Esophagus squamous epithelium (tissue), 5 donors: ENCODE results near the gene ABHD4. TPM values are rescaled to one million over a fixed set of nuclear protein-coding genes. Genes with fewer than 3 reads are reported as not detected.
A peak's percentile ranks its signal among the peaks of the same experiment; 100 is the strongest.
"Not testable (repeated sequence)": the region's sequence is repeated elsewhere in the genome, so short reads cannot be mapped to it uniquely, and the experiment has no call there.

Source experiments
- DNase-seq: peaks from one replicate; lab custom pipeline; 2025; lab: John Stamatoyannopoulos, UW
- H3K27ac ChIP-seq, 4 donors: fragments of 200-600 bp; sonication (generic); one replicate each; pipeline ENCODE4 v1.5.1; 2016 to 2019; ENCODE audit warnings: mild to moderate bottlenecking in 1 of 4
- H3K27me3 ChIP-seq, 4 donors: fragments of 200-600 bp; sonication (generic); 1 replicate in 3 of 4; 2 replicates in 1 of 4; pipeline versions ENCODE4 v1.5.1 to v1.6.0; 2017 to 2021; ENCODE audit warnings: antibody characterized with exemption in 1 of 4
- H3K36me3 ChIP-seq, 3 donors: fragments of 200-600 bp; sonication (generic); one replicate each; pipeline ENCODE4 v1.5.1; 2016 to 2019
- H3K4me1 ChIP-seq, 3 donors: fragments of 200-600 bp; sonication (generic); one replicate each; pipeline ENCODE4 v1.5.1; 2017 to 2019
- H3K4me3 ChIP-seq, 4 donors: fragments of 200-600 bp; sonication (generic); 1 replicate in 3 of 4; 2 replicates in 1 of 4; pipeline ENCODE4 v1.5.1; 2016 to 2019; ENCODE audit warnings: mild to moderate bottlenecking in 2 of 4, moderate library complexity in 1 of 4
- H3K9me3 ChIP-seq, 3 donors: fragments of 200-600 bp; sonication (generic); one replicate each; pipeline ENCODE4 v1.5.1; 2016 to 2019
- CTCF ChIP-seq, 6 experiments: fragments of 450-650 bp in 4 of 6; fragments of 200-600 bp in 2 of 6; sonication (generic) in 2 of 6; IDR thresholded peaks; one replicate each; pipeline ENCODE4 v1.5.1; 2016 to 2019; ENCODE audit warnings: antibody characterized with exemption in 6 of 6, mild to moderate bottlenecking in 4 of 6, moderate library complexity in 4 of 6
- POLR2A ChIP-seq, 4 donors: fragments of 450-650 bp; IDR thresholded peaks; one replicate each; pipeline ENCODE4 v1.6.1; 2017; ENCODE audit warnings: antibody characterized with exemption in 4 of 4, mild to moderate bottlenecking in 4 of 4, moderate library complexity in 3 of 4
- WGBS, 2 donors: methylation state at CpG; one replicate each; pipeline ENCODE4 v1.1.5; 2018; 5-methylcytosine and 5-hydroxymethylcytosine counted together
- intact Hi-C: fragments of 100-400 bp; cut with DNase I; formaldehyde crosslinking; loops from one replicate; pipeline ENCODE4 v1.15.0; 2022
- total RNA-seq, 4 donors: library from RNA; depleted of rRNA; stranded (reverse); fragments of >200 nt; gene quantifications; one replicate each; pipeline ENCODE4 v1.1.0, GENCODE V29; 2016
- donor health status: DM: yes; HTN: yes; CAD: no.

ABHD4 gene
- total RNA-seq, 4 donors from 2014 or later, result 22.9 to 45.4 (median 30.1) TPM

GRCh38 chr14:22552001-22552826, 45.9 kb upstream of the ABHD4 start:
- H3K4me3 ChIP-seq, result no peak overlapping the region
- TF ChIP-seq POLR2A (IDR thresholded peaks at IDR 0.05), result no peak
- no peak for TF ChIP-seq CTCF (IDR thresholded peaks at IDR 0.05)
- no peaks in the 10 kb centered on the region for H3K36me3 ChIP-seq
- peaks cover 13 to 71% (median 17%) of the 10 kb centered on the region in 3 donors for H3K4me1 ChIP-seq
- intact Hi-C loops, result loop anchor here (10.0 kb wide), 2 partner anchors 103 to 167 kb away; no protein-coding TSS in a partner anchor
- peak overlapping the region in 3 of 4 donors; percentile 4 to 44 (median 26) for H3K27ac ChIP-seq
- WGBS, 2 donors, result 69 to 82% methylated on average over 8 to 11 of the region's 13 CpGs
- DNase-seq, result no peak
- no peaks in the 10 kb centered on the region for H3K9me3 ChIP-seq
- no peaks in the 10 kb centered on the region for H3K27me3 ChIP-seq

- no peaks in the 10 kb centered on the region for H3K36me3 ChIP-seq
- no peak for TF ChIP-seq POLR2A (IDR thresholded peaks at IDR 0.05)
- no peak for TF ChIP-seq CTCF (IDR thresholded peaks at IDR 0.05)
- no peaks in the 10 kb centered on the region for H3K27me3 ChIP-seq
- WGBS, 2 donors, result 100% methylated on average over 2 of the region's 2 CpGs
- no peaks in the 10 kb centered on the region for H3K9me3 ChIP-seq
- intact Hi-C loops, result loop anchor here (10.0 kb wide), 2 partner anchors 102 to 168 kb away; no protein-coding TSS in a partner anchor
- H3K4me3 ChIP-seq, result no peak overlapping the region
- peaks cover 18 to 71% (median 21%) of the 10 kb centered on the region in 3 donors for H3K4me1 ChIP-seq
- DNase-seq, result no peak
- peak overlapping the region in 2 of 4 donors; percentile 4 to 26 for H3K27ac ChIP-seq
These were observed 45.3 kb upstream of the ABHD4 start for GRCh38 chr14:22552827-22553076.

- Histone ChIP-seq H3K36me3 (no peaks in the 10 kb centered on the region), H3K27ac (peak overlapping the region; percentile 1 to 50 (median 12)), H3K27me3 (no peaks in the 10 kb centered on the region), H3K4me1 (peaks cover 18 to 72% (median 28%) of the 10 kb centered on the region in 3 donors), H3K4me3 (no peak overlapping the region), H3K9me3 (no peaks in the 10 kb centered on the region)
- DNase-seq, result no peak
- 85 to 87% methylated on average over 4 to 5 of the region's 5 CpGs for WGBS, 2 donors
- no peak for TF ChIP-seq POLR2A (IDR thresholded peaks at IDR 0.05)
- no peak for TF ChIP-seq CTCF (IDR thresholded peaks at IDR 0.05)
- intact Hi-C loops, result loop anchor here (10.0 kb wide), 2 partner anchors 101 to 169 kb away; no protein-coding TSS in a partner anchor
These were observed 44.7 kb upstream of the ABHD4 start for GRCh38 chr14:22553445-22553844.

GRCh38 chr14:22553861-22554497, 44.1 kb upstream of the ABHD4 start:
- H3K4me1 ChIP-seq, result peaks cover 18 to 75% (median 30%) of the 10 kb centered on the region in 3 donors
- not testable (repeated sequence) for H3K27me3 ChIP-seq

GRCh38 chr14:22554498-22555383, 43.4 kb upstream of the ABHD4 start:
- 80 to 84% methylated on average over 2 to 5 of the region's 15 CpGs for WGBS, 2 donors
- peaks cover 16 to 75% (median 30%) of the 10 kb centered on the region in 3 donors for H3K4me1 ChIP-seq
- no peaks in the 10 kb centered on the region for H3K36me3 ChIP-seq
- no peak for DNase-seq
- H3K27ac ChIP-seq, result peak overlapping the region; percentile 36 to 85 (median 79)
- no peak for TF ChIP-seq POLR2A (IDR thresholded peaks at IDR 0.05)
- intact Hi-C loops, result loop anchor here (10.0 kb wide), 2 partner anchors 100 to 170 kb away; no protein-coding TSS in a partner anchor
- H3K27me3 ChIP-seq, result no peaks in the 10 kb centered on the region
- H3K4me3 ChIP-seq, result no peak overlapping the region
- no peaks in the 10 kb centered on the region for H3K9me3 ChIP-seq

More at GRCh38 chr14:22553861-22554497, 44.1 kb upstream of the ABHD4 start:
- not testable (repeated sequence) for H3K36me3 ChIP-seq, H3K4me3 ChIP-seq, DNase-seq, H3K9me3 ChIP-seq
- intact Hi-C loops, result loop anchor here (10.0 kb wide), 2 partner anchors 101 to 169 kb away; no protein-coding TSS in a partner anchor
- WGBS, 2 donors, result 35% methylated on average over 2 of the region's 14 CpGs; no CpG with 5 or more reads in 1 of the 2 donors
- H3K27ac ChIP-seq, result peak overlapping the region in 3 of 4 donors; percentile 12 to 50 (median 13)
